H1 (cell line): ENCODE results near the gene KCNQ1OT1. TPM values are rescaled to one million over a fixed set of nuclear protein-coding genes. Genes with fewer than 3 reads are reported as not detected.

Experiments used
- CTCF ChIA-PET: fragments of 300-600 bp; sonication (Branson Sonifier 250); formaldehyde crosslinking; loops from one replicate; lab custom pipeline; 2021; ENCODE audit not compliant: partially characterized antibody; lab: Charles Lee
- POLR2A ChIA-PET: fragments of 300-600 bp; sonication (Branson Sonifier 250); formaldehyde crosslinking; loops from one replicate; lab custom pipeline; 2021; ENCODE audit warnings: inconsistent platforms; ENCODE audit not compliant: partially characterized antibody; lab: Charles Lee
- DNase-seq, 2 experiments: peaks; one replicate each; pipeline versions ENCODE4 v3.0.0 to v3.0.0-alpha.2; 2010 to 2022; ENCODE audit warnings: low spot score in 2 of 2, low read depth in 1 of 2, mixed read lengths in 1 of 2
- FAIRE-seq: peaks from 2 replicates; lab custom pipeline; 2011; peaks lifted over from hg19 to GRCh38; lab: Jason Lieb, UNC
- H2AFZ ChIP-seq: 2 replicates; pipeline ENCODE4 v1.8.1; 2012; ENCODE audit warnings: low read length, inconsistent platforms
- H2AK5ac ChIP-seq: 2 replicates; pipeline ENCODE4 v1.6.1; 2013; ENCODE audit warnings: low read depth, low read length
- H2BK120ac ChIP-seq: replicated peaks from 2 replicates; pipeline ENCODE3; 2013; ENCODE audit warnings: low read depth, low read length, inconsistent platforms
- H2BK12ac ChIP-seq: 2 replicates; pipeline ENCODE4 v1.6.1; 2013; ENCODE audit warnings: low read depth, low read length
- H2BK15ac ChIP-seq: 2 replicates; pipeline ENCODE4 v1.6.1; 2013; ENCODE audit warnings: low read length
- H2BK20ac ChIP-seq: 2 replicates; pipeline ENCODE4 v1.6.1; 2013; ENCODE audit warnings: low read length
- H2BK5ac ChIP-seq: 2 replicates; pipeline ENCODE4 v1.6.1; 2013; ENCODE audit warnings: low read depth, low read length
- H3K14ac ChIP-seq: 2 replicates; pipeline ENCODE4 v1.6.1; 2013; ENCODE audit warnings: inconsistent platforms; ENCODE audit not compliant: insufficient read length
- H3K18ac ChIP-seq: 2 replicates; pipeline ENCODE4 v1.6.1; 2013; ENCODE audit warnings: low read length; ENCODE audit errors: extremely low read depth
- H3K23ac ChIP-seq: 2 replicates; pipeline ENCODE4 v1.6.1; 2013; ENCODE audit warnings: inconsistent platforms; ENCODE audit not compliant: insufficient read length
- H3K23me2 ChIP-seq: 2 replicates; pipeline ENCODE4 v1.6.1; 2013; ENCODE audit warnings: low read depth, low read length
- H3K27ac ChIP-seq: 2 replicates; pipeline ENCODE4 v1.6.1; 2011; ENCODE audit warnings: low read depth, low read length, inconsistent platforms
- H3K27me3 ChIP-seq, 4 experiments: replicated peaks in 1 of 4; 1 replicate in 1 of 4; 2 replicates in 3 of 4; pipeline versions ENCODE4 v1.6.1 to v1.8.1; 2011 to 2013; ENCODE audit warnings: low read length in 3 of 4, mild to moderate bottlenecking in 3 of 4, inconsistent platforms in 2 of 4, mixed read lengths in 2 of 4, moderate library complexity in 1 of 4; ENCODE audit not compliant: control insufficient read depth in 3 of 4, insufficient read depth in 3 of 4; ENCODE audit errors: extremely low read depth in 1 of 4
- H3K36me3 ChIP-seq, 4 experiments: 2 replicates each; pipeline versions ENCODE4 v1.6.1 to v1.8.1; 2011 to 2013; ENCODE audit warnings: mild to moderate bottlenecking in 4 of 4, low read length in 3 of 4, moderate library complexity in 2 of 4, control low read depth in 1 of 4, inconsistent platforms in 1 of 4; ENCODE audit not compliant: insufficient read depth in 4 of 4, control insufficient read depth in 2 of 4
- H3K4ac ChIP-seq: replicated peaks from 2 replicates; pipeline ENCODE3; 2013; ENCODE audit warnings: low read length, low read depth, mixed read lengths, inconsistent platforms; ENCODE audit not compliant: insufficient read length
- H3K4me1 ChIP-seq, 4 experiments: replicated peaks in 1 of 4; 1 replicate in 1 of 4; 2 replicates in 3 of 4; pipeline versions ENCODE4 v1.6.1 to v1.8.1; 2011 to 2013; ENCODE audit warnings: low read length in 3 of 4, inconsistent platforms in 2 of 4, mixed read lengths in 1 of 4; ENCODE audit not compliant: insufficient read depth in 4 of 4, control insufficient read depth in 3 of 4
- H3K4me2 ChIP-seq, 2 experiments: 2 replicates each; pipeline versions ENCODE4 v1.6.1 to v1.8.1; 2011 to 2013; ENCODE audit warnings: low read depth in 2 of 2, low read length in 2 of 2, control low read depth in 1 of 2, inconsistent platforms in 1 of 2, mild to moderate bottlenecking in 1 of 2; ENCODE audit not compliant: insufficient read depth in 1 of 2
- H3K4me3 ChIP-seq, 4 experiments: fragments of 200-600, 300-600 bp in 1 of 4; sonication (generic), shearing (Covaris generic), sonication (Bioruptor Twin) in 1 of 4; 2 replicates each; pipeline versions ENCODE4 v1.5.1 to v1.8.1; 2011 to 2016; ENCODE audit warnings: low read length in 4 of 4, low read depth in 3 of 4, control low read depth in 2 of 4, inconsistent platforms in 2 of 4, mild to moderate bottlenecking in 2 of 4, mixed read lengths in 1 of 4, moderate library complexity in 1 of 4; ENCODE audit not compliant: insufficient read depth in 2 of 4; ENCODE audit errors: extremely low read depth in 1 of 4
- H3K56ac ChIP-seq: replicated peaks from 2 replicates; pipeline ENCODE3; 2013; ENCODE audit warnings: low read depth, mild to moderate bottlenecking, mixed read lengths, low read length, inconsistent platforms; ENCODE audit not compliant: insufficient read length
- H3K79me1 ChIP-seq: 2 replicates; pipeline ENCODE4 v1.6.1; 2013; ENCODE audit warnings: low read depth, low read length, control low read depth
- H3K79me2 ChIP-seq, 2 experiments: 2 replicates each; pipeline versions ENCODE4 v1.6.1 to v1.8.1; 2012 to 2013; ENCODE audit warnings: low read length in 2 of 2, mild to moderate bottlenecking in 2 of 2, inconsistent platforms in 1 of 2; ENCODE audit not compliant: insufficient read depth in 2 of 2, control insufficient read depth in 1 of 2
- H3K9ac ChIP-seq, 4 experiments: replicated peaks in 1 of 4; 1 replicate in 1 of 4; 2 replicates in 3 of 4; pipeline versions ENCODE4 v1.6.1 to v1.8.1; 2011 to 2013; ENCODE audit warnings: low read depth in 3 of 4, low read length in 3 of 4, control low read depth in 2 of 4, mild to moderate bottlenecking in 2 of 4, moderate library complexity in 2 of 4, inconsistent platforms in 1 of 4; ENCODE audit errors: extremely low read depth in 1 of 4
- H3K9me3 ChIP-seq, 2 experiments: 2 replicates each; pipeline versions ENCODE4 v1.6.1 to v1.8.1; 2012 to 2013; ENCODE audit warnings: mild to moderate bottlenecking in 2 of 2, moderate library complexity in 2 of 2, control low read depth in 1 of 2, inconsistent platforms in 1 of 2, low read depth in 1 of 2, low read length in 1 of 2, mixed read lengths in 1 of 2; ENCODE audit not compliant: insufficient read depth in 2 of 2
- H4K20me1 ChIP-seq, 2 experiments: replicated peaks in 1 of 2; 2 replicates each; pipeline versions ENCODE3 to v1.8.1; 2011 to 2013; ENCODE audit warnings: inconsistent platforms in 2 of 2, low read length in 2 of 2, mild to moderate bottlenecking in 1 of 2; ENCODE audit not compliant: insufficient read depth in 2 of 2, control insufficient read depth in 1 of 2
- H4K5ac ChIP-seq: 2 replicates; pipeline ENCODE4 v1.6.1; 2013; ENCODE audit warnings: low read length, low read depth, mixed read lengths, inconsistent platforms; ENCODE audit not compliant: insufficient read length
- H4K8ac ChIP-seq: 2 replicates; pipeline ENCODE4 v1.8.0; 2013; ENCODE audit warnings: mild to moderate bottlenecking, moderate library complexity, low read length, inconsistent platforms; ENCODE audit not compliant: insufficient read depth; ENCODE audit errors: extremely low read depth
- H4K91ac ChIP-seq: replicated peaks from 2 replicates; pipeline ENCODE3; 2013; ENCODE audit warnings: low read length, mixed read lengths, inconsistent platforms; ENCODE audit not compliant: insufficient read length
- NRF1 ChIP-seq: IDR thresholded peaks from 2 replicates; pipeline ENCODE4 v1.6.1; 2011; ENCODE audit warnings: mild to moderate bottlenecking, low read depth, low read length, improper control_type of control experiment
- TAF7 ChIP-seq: optimal IDR thresholded peaks from 2 replicates; pipeline ENCODE3; 2011; ENCODE audit warnings: low read depth, mild to moderate bottlenecking, inconsistent platforms, low read length, moderate library complexity, borderline replicate concordance
- TEAD4 ChIP-seq: IDR thresholded peaks from 2 replicates; pipeline ENCODE4 v1.6.1; 2012; ENCODE audit warnings: low read depth, low read length, inconsistent platforms, mixed read lengths
- WGBS, 2 experiments: shearing (Covaris generic) in 1 of 2; methylation state at CpG; one replicate each; pipeline versions ENCODE4 v1.1.6 to v1.1.7; 2013 to 2015; ENCODE audit warnings: low lambda C conversion rate in 2 of 2, mixed read lengths in 2 of 2, inconsistent platforms in 1 of 2, low coverage in 1 of 2, missing lambda C conversion rate in 1 of 2; ENCODE audit not compliant: insufficient replicate concordance in 2 of 2, insufficient coverage in 1 of 2, insufficient read length in 1 of 2; ENCODE audit errors: extremely low coverage in 1 of 2, missing lambda C conversion rate in 1 of 2; 5-methylcytosine and 5-hydroxymethylcytosine counted together
- polyA plus RNA-seq, 7 experiments: library from polyadenylated mRNA; depleted of rRNA in 3 of 7; stranded (reverse) in 5 of 7; unstranded in 2 of 7; fragments of >200 nt in 5 of 7; fragments of 200-250 nt in 2 of 7; gene quantifications; 1 replicate in 5 of 7; 2 replicates in 1 of 7; 4 replicates in 1 of 7; pipeline versions ENCODE4 v1.2.1 to v1.2.3, GENCODE V29; 2011 to 2013; ENCODE audit warnings: missing spikeins in 2 of 7, mixed read lengths in 2 of 7
- total RNA-seq: library from RNA; stranded (reverse); fragmentation: NEBNext Ultra II Directional; extraction: Animal tissue kit (Norgen Biotek cat#: 25700); gene quantifications from 2 replicates; pipeline ENCODE4 v1.2.1, GENCODE V29; 2021

KCNQ1OT1 gene
- total and polyA plus RNA-seq, 2 of the 8 experiments (the other 6 are each of a cell fraction or from before 2014, with no cell fraction given): 0.21 to 1.2 TPM

DNA sequence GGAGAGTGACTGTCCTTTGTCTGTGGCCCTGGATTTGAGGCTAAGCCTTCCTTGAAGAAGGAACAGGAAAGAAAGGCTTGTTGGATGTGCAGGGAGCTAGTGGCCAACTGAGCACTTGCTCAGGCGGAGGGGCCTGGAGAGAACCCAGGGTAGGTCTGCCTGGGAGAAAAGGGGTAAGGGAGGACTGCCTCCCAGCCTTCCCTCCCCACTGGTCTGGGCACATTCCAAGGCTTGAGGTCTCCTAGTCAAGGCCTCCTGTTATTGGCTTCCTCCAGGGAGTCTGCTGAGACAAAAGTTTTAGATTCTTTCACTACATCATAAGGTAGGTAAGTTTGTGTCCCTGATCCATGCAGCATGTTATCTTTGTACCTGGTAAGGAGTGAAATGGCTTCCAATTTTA is 15.2 kb downstream of the KCNQ1OT1 start:
- Histone ChIP-seq H3K36me3 (no peaks in the 10 kb centered on the region), H2BK120ac (no peak overlapping the region), H2BK12ac (no peak overlapping the region), H3K27ac (no peak overlapping the region), H2AFZ (no peak overlapping the region), H3K14ac (no peak overlapping the region), H3K79me2 (peaks cover 0 to 48% of the 10 kb centered on the region in 2 experiments; a peak in 2 of 4 replicates), H3K23me2 (no peaks in the 10 kb centered on the region), H2BK20ac (no peak overlapping the region), H3K56ac (no peak overlapping the region), H4K20me1 (peaks cover 6 to 21% of the 10 kb centered on the region in 2 experiments), H3K27me3 (peaks cover 0 to 4% (median 0%) of the 10 kb centered on the region in 4 experiments; a peak in 1 of 7 replicates), H2BK5ac (no peak overlapping the region), H3K4ac (no peak overlapping the region), H2AK5ac (no peak overlapping the region), H2BK15ac (no peak overlapping the region), H4K91ac (no peak overlapping the region), H3K9me3 (no peaks in the 10 kb centered on the region), H3K18ac (no peak overlapping the region), H3K9ac (no peak overlapping the region), H4K5ac (no peak overlapping the region), H3K4me3 (no peak overlapping the region), H4K8ac (no peak overlapping the region), H3K4me1 (peaks cover 13 to 35% (median 25%) of the 10 kb centered on the region in 4 experiments), H3K79me1 (peaks cover 5% of the 10 kb centered on the region; the same call in 1 of the 2 replicates), H3K23ac (no peak overlapping the region), H3K4me2 (no peak overlapping the region)
- ChIA-PET CTCF (interaction anchor here (1.2 kb wide), 1 partner anchor 10 kb away, joined by 3 read pairs; no protein-coding TSS in a partner anchor), POLR2A (interaction anchor here (1.6 kb wide), 1 partner anchor 10 kb away, joined by 4 read pairs; no protein-coding TSS in a partner anchor)
- no peak for DNase-seq
- 100% methylated on average over 1 of the region's 1 CpG; no CpG with 5 or more reads in 1 of the 2 experiments for WGBS, 2 experiments
- TF ChIP-seq NRF1: no peak
- no peak for TF ChIP-seq TAF7
- TF ChIP-seq TEAD4: peak; percentile 42; the same call in 1 of the 2 replicates
- no peak for FAIRE-seq
